ENCODE results near the gene TBXAS1.

GRCh38 chr7:139854124-139854511 is 25.1 kb downstream of the TBXAS1 start:
- TF ChIP-seq EP300 (IDR thresholded peaks at IDR 0.05) (no peak), POLR2A (IDR thresholded peaks at IDR 0.05; ENCODE audit: low read length) (no peak), CTCF (IDR thresholded peaks at IDR 0.05) (no peak), MAZ (IDR thresholded peaks at IDR 0.05; ENCODE audit: borderline replicate concordance, low read depth, low read length) (no peak), FOSB (CRISPR knock-in tag; IDR thresholded peaks at IDR 0.05) (no peak), RFX5 (IDR thresholded peaks at IDR 0.05) (no peak)
